Gastrocnemius medialis (tissue), 4 donors: ENCODE data around the gene C2CD4B. TPM values are rescaled to one million over a fixed set of nuclear protein-coding genes. Genes with fewer than 3 reads are reported as not detected.

ENCODE experiments used
- ATAC-seq, 2 donors: fragments of 150-250 bp; one replicate each; pipeline ENCODE4 v1.9.1; 2016
- DNase-seq, 2 donors: peaks; one replicate each; pipeline ENCODE4 v3.0.0-alpha.2; 2019
- H3K27ac ChIP-seq, 4 donors: fragments of 200-600 bp; sonication (generic); 1 replicate in 1 of 4; 2 replicates in 3 of 4; pipeline ENCODE4 v1.5.1; 2016 to 2018; ENCODE audit warnings: mild to moderate bottlenecking in 2 of 4, moderate library complexity in 1 of 4
- H3K27me3 ChIP-seq, 3 donors: fragments of 200-600 bp; sonication (generic) in 2 of 3; 1 replicate in 1 of 3; 2 replicates in 2 of 3; pipeline versions ENCODE4 v1.5.1 to v1.6.0; 2016 to 2019; ENCODE audit warnings: mild to moderate bottlenecking in 1 of 3, moderate library complexity in 1 of 3
- H3K36me3 ChIP-seq, 2 donors: fragments of 200-600 bp; sonication (generic) in 1 of 2; one replicate each; pipeline ENCODE4 v1.5.1; 2017 to 2018
- H3K4me1 ChIP-seq, 2 donors: fragments of 200-600 bp; sonication (generic) in 1 of 2; one replicate each; pipeline ENCODE4 v1.5.1; 2016 to 2017; ENCODE audit warnings: mild to moderate bottlenecking in 2 of 2
- H3K4me3 ChIP-seq, 4 donors: fragments of 200-600 bp; sonication (generic) in 3 of 4; 1 replicate in 1 of 4; 2 replicates in 3 of 4; pipeline ENCODE4 v1.5.1; 2016 to 2019; ENCODE audit warnings: mild to moderate bottlenecking in 2 of 4
- H3K9me3 ChIP-seq, 3 donors: fragments of 200-600 bp; sonication (generic) in 2 of 3; 1 replicate in 1 of 3; 2 replicates in 2 of 3; pipeline ENCODE4 v1.5.1; 2016 to 2019
- POLR2A ChIP-seq, 2 donors: fragments of 450-650 bp; IDR thresholded peaks; one replicate each; pipeline ENCODE4 v1.6.1; 2017; ENCODE audit warnings: antibody characterized with exemption in 2 of 2, mild to moderate bottlenecking in 2 of 2, moderate library complexity in 2 of 2
- in situ Hi-C, 4 donors: fragments of 200-750 bp; cut with MboI; loops; one replicate each; pipeline versions ENCODE4 v1.15.0 to v1.8.0; 2017; ENCODE audit warnings: low sequenced_read_pairs in 4 of 4
- intact Hi-C: fragments of 100-400 bp; cut with DNase I; formaldehyde crosslinking; loops from one replicate; pipeline ENCODE4 v1.15.1; 2023; ENCODE audit warnings: low total_unique reads
- total RNA-seq, 4 donors: library from RNA; depleted of rRNA; stranded (reverse); fragments of >200 nt; gene quantifications; one replicate each; pipeline versions ENCODE4 v1.1.0 to v1.2.3, GENCODE V29; 2016
- TF ChIP-seq, protein P1 (sequence below), 5 experiments: fragments of 450-650 bp in 3 of 5; fragments of 200-600 bp in 2 of 5; sonication (generic) in 2 of 5; IDR thresholded peaks in 4 of 5; conservative IDR thresholded peaks in 1 of 5; 1 replicate in 4 of 5; 2 replicates in 1 of 5; pipeline ENCODE4 v1.5.1; 2016 to 2019; ENCODE audit warnings: antibody characterized with exemption in 5 of 5, mild to moderate bottlenecking in 3 of 5, moderate library complexity in 3 of 5

C2CD4B gene
- total RNA-seq, 4 donors from 2014 or later = 1.5 to 3.2 (median 2.2) TPM

DNA sequence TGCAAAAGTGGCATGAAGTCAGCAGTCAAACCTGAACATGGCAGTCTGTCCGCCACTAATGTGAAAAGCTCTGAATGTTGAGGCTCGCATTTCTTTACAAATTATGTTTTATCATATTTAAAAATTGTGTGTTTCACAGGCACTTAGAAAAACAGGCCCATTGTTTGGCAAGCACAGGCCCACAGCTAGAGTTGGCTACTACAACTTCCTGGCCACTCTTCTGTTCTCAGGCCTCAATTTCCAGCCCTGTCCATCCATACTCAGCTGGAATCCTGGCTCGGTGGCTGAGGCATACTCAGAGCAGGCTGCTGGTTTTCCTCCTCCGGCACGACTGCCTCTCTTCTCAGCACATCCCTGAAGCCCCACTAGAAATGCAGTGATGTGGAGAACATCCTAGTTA lies 44.3 kb downstream of the C2CD4B start:
- DNase-seq = no peak
- Histone ChIP-seq H3K4me3 (no peak overlapping the region), H3K27ac (peak overlapping the region in 2 of 4 donors; percentile 78 to 80), H3K36me3 (no peaks in the 10 kb centered on the region), H3K27me3 (no peaks in the 10 kb centered on the region), H3K4me1 (peaks cover 18 to 20% of the 10 kb centered on the region in 2 donors), H3K9me3 (no peaks in the 10 kb centered on the region)
- TF ChIP-seq, protein P1, sequence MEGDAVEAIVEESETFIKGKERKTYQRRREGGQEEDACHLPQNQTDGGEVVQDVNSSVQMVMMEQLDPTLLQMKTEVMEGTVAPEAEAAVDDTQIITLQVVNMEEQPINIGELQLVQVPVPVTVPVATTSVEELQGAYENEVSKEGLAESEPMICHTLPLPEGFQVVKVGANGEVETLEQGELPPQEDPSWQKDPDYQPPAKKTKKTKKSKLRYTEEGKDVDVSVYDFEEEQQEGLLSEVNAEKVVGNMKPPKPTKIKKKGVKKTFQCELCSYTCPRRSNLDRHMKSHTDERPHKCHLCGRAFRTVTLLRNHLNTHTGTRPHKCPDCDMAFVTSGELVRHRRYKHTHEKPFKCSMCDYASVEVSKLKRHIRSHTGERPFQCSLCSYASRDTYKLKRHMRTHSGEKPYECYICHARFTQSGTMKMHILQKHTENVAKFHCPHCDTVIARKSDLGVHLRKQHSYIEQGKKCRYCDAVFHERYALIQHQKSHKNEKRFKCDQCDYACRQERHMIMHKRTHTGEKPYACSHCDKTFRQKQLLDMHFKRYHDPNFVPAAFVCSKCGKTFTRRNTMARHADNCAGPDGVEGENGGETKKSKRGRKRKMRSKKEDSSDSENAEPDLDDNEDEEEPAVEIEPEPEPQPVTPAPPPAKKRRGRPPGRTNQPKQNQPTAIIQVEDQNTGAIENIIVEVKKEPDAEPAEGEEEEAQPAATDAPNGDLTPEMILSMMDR (IDR thresholded peaks at IDR 0.05 in 4 of 5, conservative IDR thresholded peaks at IDR 0.05 in 1 of 5) = no peak
- no peak for TF ChIP-seq POLR2A (IDR thresholded peaks at IDR 0.05)
- in situ Hi-C loops = no loop called here
- no peak for ATAC-seq
- intact Hi-C loops = no loop called here

DNA sequence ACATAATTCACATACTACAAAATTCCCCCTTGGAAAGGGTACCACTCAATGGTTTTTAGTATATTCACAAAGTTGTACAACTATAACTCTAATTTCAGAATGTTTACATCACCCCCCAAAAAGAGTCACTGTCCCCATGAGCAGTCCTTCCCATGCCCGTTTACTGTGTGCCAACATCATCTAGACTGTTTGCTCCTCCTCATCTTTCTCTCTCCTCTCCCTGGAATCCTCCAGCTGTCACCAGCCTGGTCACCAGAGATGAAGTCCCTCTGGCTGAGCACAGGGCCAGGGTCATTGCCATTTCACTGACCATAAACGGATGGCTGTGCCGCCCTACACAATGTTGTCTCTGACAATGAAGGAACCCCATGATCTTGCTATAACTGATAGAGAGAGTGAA lies 45.2 kb downstream of the C2CD4B start:
- Histone ChIP-seq H3K27ac (peak overlapping the region; percentile 71 to 80 (median 79)), H3K4me1 (peaks cover 18 to 20% of the 10 kb centered on the region in 2 donors), H3K9me3 (no peaks in the 10 kb centered on the region), H3K4me3 (peak overlapping the region in 1 of 4 donors; percentile 54), H3K36me3 (no peaks in the 10 kb centered on the region), H3K27me3 (no peaks in the 10 kb centered on the region)
- intact Hi-C loops (loop anchor here (10.0 kb wide), 1 partner anchor 55 kb away; the partner anchor contains the start of genes C2CD4A and VPS13C), in situ Hi-C loops (no loop called here)
- DNase-seq = peak; percentile 38 to 39
- TF ChIP-seq, protein P1 (IDR thresholded peaks at IDR 0.05 in 4 of 5, conservative IDR thresholded peaks at IDR 0.05 in 1 of 5) = no peak
- no peak for TF ChIP-seq POLR2A (IDR thresholded peaks at IDR 0.05)
- ATAC-seq = peak; percentile 62 to 75

DNA sequence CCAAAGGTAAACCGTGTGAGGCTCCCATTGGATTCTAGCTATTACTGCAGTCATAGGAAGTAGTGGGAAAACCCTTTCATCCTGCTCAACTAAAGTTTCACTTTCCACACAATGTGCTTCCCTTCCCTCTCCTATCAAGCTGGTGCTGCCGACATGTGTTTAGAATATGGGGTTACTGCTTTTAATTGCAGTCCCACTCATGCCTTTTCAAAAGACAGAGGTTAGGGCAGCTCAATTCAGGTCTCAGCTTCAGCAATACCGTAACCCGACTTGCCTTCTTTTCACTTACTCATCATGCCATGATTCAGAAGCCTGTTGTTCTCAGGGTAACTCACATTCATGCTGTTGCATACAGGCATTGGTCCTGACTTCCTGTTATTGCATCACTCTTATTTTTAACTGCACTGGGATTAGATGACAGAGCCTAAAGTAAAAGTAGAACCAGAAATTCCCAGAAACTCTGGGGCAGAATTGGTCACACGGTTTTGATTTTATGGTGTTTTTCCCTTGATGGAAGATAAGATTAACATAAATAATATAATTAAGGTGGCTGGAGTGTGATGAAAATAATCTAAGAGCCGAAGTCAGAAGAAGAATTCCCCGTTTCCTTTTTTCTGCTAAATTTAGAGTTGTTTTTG lies 45.7 kb downstream of the C2CD4B start:
- DNase-seq (peak; percentile 36 to 49), ATAC-seq (peak; percentile 94 to 95)

DNA sequence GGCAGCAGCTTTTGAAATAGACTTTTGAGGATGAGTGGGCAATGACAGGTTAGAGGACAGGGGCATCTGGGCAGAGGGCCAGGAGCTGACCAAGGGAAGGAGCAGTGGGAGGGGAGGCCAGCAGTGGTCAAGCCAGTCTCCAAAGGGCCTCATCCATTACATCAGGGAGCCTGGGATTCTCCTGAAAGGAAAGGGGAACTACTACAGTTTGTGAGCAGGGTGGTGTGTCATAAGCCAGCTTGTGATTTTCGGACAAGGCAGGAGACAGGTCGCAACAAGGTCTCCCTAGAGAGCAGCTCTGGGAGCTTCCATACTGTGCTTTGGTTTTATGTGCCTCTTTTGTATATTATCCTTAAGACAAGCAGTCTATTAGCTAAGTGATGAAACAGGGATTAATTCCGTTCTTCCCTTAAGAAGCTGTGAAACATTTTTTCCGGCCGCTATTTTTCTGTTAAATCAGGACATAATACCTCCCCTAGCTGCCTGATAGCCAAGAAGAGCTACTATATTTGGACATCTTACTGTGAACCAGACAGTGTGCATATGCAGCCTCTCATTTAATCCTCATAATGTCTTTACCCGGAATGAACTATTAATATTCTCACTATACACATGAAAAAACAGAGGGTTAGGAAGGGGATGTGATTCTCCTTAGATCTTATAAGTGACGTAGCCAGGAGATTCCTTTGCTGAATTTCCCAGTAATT lies 46.4 kb downstream of the C2CD4B start:
- Histone ChIP-seq H3K4me1 (peaks cover 18 to 21% of the 10 kb centered on the region in 2 donors), H3K4me3 (peak overlapping the region; percentile 10 to 54 (median 28)), H3K9me3 (no peaks in the 10 kb centered on the region), H3K27ac (peak overlapping the region; percentile 71 to 80 (median 79)), H3K36me3 (no peaks in the 10 kb centered on the region), H3K27me3 (no peaks in the 10 kb centered on the region)
- no peak for ATAC-seq
- intact Hi-C loops (loop anchor here (10.0 kb wide), 1 partner anchor 54 kb away; the partner anchor contains the start of genes C2CD4A and VPS13C), in situ Hi-C loops (no loop called here)
- no peak for DNase-seq
- no peak for TF ChIP-seq POLR2A (IDR thresholded peaks at IDR 0.05)

More for the DNA sequence above, 45.7 kb downstream of the C2CD4B start:
- Histone ChIP-seq H3K4me3 (peak overlapping the region; percentile 10 to 54 (median 28)), H3K36me3 (no peaks in the 10 kb centered on the region), H3K27me3 (no peaks in the 10 kb centered on the region), H3K27ac (peak overlapping the region; percentile 71 to 80 (median 79)), H3K9me3 (no peaks in the 10 kb centered on the region), H3K4me1 (peaks cover 18 to 20% of the 10 kb centered on the region in 2 donors)
- intact Hi-C loops = loop anchor here (10.0 kb wide), 1 partner anchor 55 kb away; the partner anchor contains the start of genes C2CD4A and VPS13C
- TF ChIP-seq, protein P1 (IDR thresholded peaks at IDR 0.05 in 4 of 5, conservative IDR thresholded peaks at IDR 0.05 in 1 of 5) = no peak
- peak in 1 of 2 donors; percentile 12 for TF ChIP-seq POLR2A (IDR thresholded peaks at IDR 0.05)
- in situ Hi-C loops = no loop called here

DNA sequence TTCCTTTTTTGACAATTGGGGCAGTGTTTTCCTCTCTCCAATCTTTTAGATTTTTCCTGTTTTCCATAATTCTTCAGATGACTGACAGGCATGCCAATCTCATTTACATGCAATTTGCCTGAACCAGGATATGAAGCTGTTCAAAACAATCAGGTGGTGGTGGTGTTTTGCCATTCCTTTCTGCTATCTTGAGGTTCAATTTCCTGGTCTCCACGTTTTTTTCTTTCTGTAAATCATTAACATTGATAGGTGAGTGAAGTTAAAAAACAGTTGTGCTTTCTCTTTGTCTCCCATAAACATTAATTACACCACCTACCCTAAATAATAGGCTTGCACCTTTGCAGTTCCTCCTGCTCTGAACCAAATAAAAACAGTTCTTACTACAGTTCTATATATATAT lies 49.2 kb downstream of the C2CD4B start:
- intact Hi-C loops (loop anchor here (10.0 kb wide), 1 partner anchor 51 kb away; the partner anchor contains the start of genes C2CD4A and VPS13C), in situ Hi-C loops (no loop called here)
- H3K9me3 ChIP-seq = no peaks in the 10 kb centered on the region
- H3K4me1 ChIP-seq = peaks cover 18 to 44% of the 10 kb centered on the region in 2 donors
- H3K27me3 ChIP-seq = no peaks in the 10 kb centered on the region
- H3K4me3 ChIP-seq = no peak overlapping the region
- TF ChIP-seq, protein P1 (IDR thresholded peaks at IDR 0.05 in 4 of 5, conservative IDR thresholded peaks at IDR 0.05 in 1 of 5) = no peak
- TF ChIP-seq POLR2A (IDR thresholded peaks at IDR 0.05) = no peak
- H3K27ac ChIP-seq = no peak overlapping the region
- no peak for ATAC-seq
- no peaks in the 10 kb centered on the region for H3K36me3 ChIP-seq
- no peak for DNase-seq
